Measurements from ENCODE around the gene SEMA6D.

Gene SEMA6D

DNA sequence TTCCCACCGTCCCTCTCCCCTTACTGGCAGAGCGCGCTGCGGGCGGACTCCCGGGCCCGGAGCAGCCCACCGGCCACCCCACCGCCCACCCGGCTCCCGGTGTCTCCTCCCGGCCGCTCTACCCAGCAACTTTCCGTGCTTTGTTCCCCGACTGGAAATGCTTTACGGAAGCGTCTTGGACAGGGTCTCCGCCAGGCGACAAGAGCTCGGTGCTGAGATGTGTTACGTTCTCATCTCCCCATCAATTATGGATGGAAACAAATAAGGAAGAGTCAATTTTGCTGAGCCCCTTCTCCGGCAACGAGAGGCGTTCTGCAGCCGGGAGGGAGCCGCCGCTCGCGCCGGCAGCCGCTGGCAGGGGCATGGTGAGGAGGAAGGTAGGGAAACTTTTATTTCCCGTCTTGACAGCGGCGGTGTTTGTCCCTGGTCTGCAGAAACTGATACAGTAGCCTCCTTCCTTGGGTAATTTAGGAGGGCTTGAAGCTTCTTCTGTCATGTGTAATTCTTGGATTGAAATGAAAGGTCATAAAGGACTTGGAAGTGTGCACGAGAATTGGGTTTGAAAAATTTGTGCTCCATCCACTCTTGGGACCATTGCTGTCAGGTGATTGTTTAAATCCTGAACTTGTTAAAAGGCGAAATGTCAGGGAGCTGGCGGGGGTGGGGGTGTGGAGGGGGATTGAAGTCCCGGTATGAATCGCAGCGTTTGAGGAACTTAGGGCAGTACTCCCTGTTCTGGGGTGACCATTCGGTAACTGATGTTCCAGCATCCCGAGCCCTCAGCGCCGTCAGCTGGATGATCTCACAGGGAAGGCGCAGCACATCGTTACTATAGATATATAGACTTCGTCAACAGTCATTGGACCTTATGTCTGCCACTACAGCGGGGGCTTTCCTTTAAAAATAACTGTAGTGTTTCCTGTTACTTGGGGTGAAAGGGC is 1.5 kb downstream of the SEMA6D start:
- Histone ChIP-seq H3K9ac (ENCODE audit: low read length) (peak overlapping the region; percentile 24), H3K27ac (ENCODE audit: low read depth, low read length) (no peak overlapping the region; the same call in 1 of the 2 replicates), H3K36me3 (ENCODE audit: control insufficient read depth, insufficient read depth, low read length) (no peaks in the 10 kb centered on the region), H3K27me3 (ENCODE audit: control insufficient read depth, insufficient read depth, low read length) (peaks cover 67% of the 10 kb centered on the region), H3K9me3 (ENCODE audit: control insufficient read depth, insufficient read depth, low read depth, low read length) (no peaks in the 10 kb centered on the region), H3K4me3 (ENCODE audit: low read depth, low read length) (peak overlapping the region; percentile 84), H3K4me1 (ENCODE audit: control insufficient read depth, insufficient read depth, low read length) (peaks cover 19% of the 10 kb centered on the region)

GRCh38 chr15:47719730-47720129 is 2.4 kb downstream of the SEMA6D start:
- Histone ChIP-seq H3K4me3 (ENCODE audit: low read depth, low read length) (peak overlapping the region; percentile 84; the same call in 1 of the 2 replicates), H3K9me3 (ENCODE audit: control insufficient read depth, insufficient read depth, low read depth, low read length) (no peaks in the 10 kb centered on the region), H3K27ac (ENCODE audit: low read depth, low read length) (no peak overlapping the region), H3K27me3 (ENCODE audit: control insufficient read depth, insufficient read depth, low read length) (peaks cover 64% of the 10 kb centered on the region), H3K36me3 (ENCODE audit: control insufficient read depth, insufficient read depth, low read length) (no peaks in the 10 kb centered on the region), H3K9ac (ENCODE audit: low read length) (no peak overlapping the region), H3K4me1 (ENCODE audit: control insufficient read depth, insufficient read depth, low read length) (peaks cover 19% of the 10 kb centered on the region)

DNA sequence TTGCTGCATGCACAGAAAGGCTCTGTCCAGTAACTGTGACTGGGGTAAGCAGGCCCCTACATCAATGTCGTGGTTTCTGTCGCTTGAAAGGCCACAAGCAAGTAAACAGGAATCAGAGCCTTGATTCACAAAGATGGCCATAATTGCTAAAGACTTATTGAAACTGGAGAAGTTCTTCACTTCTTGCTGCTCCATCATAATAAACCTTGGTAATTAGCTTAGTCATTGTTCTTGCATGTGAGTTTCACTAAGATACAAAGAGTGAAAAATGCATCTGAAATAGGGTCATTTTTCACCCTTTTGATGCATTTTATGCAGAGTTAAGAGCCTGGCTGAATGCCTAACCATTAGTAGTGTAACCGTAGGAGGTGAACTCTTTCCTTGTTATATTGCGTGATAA is 3.2 kb downstream of the SEMA6D start:
- Histone ChIP-seq H3K4me3 (ENCODE audit: low read depth, low read length) (peak overlapping the region; percentile 20; the same call in 1 of the 2 replicates), H3K36me3 (ENCODE audit: control insufficient read depth, insufficient read depth, low read length) (no peaks in the 10 kb centered on the region), H3K4me1 (ENCODE audit: control insufficient read depth, insufficient read depth, low read length) (peaks cover 17% of the 10 kb centered on the region), H3K27me3 (ENCODE audit: control insufficient read depth, insufficient read depth, low read length) (peaks cover 55% of the 10 kb centered on the region), H3K9ac (ENCODE audit: low read length) (no peak overlapping the region), H3K27ac (ENCODE audit: low read depth, low read length) (no peak overlapping the region), H3K9me3 (ENCODE audit: control insufficient read depth, insufficient read depth, low read depth, low read length) (no peaks in the 10 kb centered on the region)

GRCh38 chr15:47721676-47722075 is 4.4 kb downstream of the SEMA6D start:
- Histone ChIP-seq H3K9me3 (ENCODE audit: control insufficient read depth, insufficient read depth, low read depth, low read length) (no peaks in the 10 kb centered on the region), H3K4me3 (ENCODE audit: low read depth, low read length) (no peak overlapping the region), H3K4me1 (ENCODE audit: control insufficient read depth, insufficient read depth, low read length) (peaks cover 15% of the 10 kb centered on the region), H3K9ac (ENCODE audit: low read length) (no peak overlapping the region), H3K27ac (ENCODE audit: low read depth, low read length) (no peak overlapping the region), H3K36me3 (ENCODE audit: control insufficient read depth, insufficient read depth, low read length) (no peaks in the 10 kb centered on the region), H3K27me3 (ENCODE audit: control insufficient read depth, insufficient read depth, low read length) (peaks cover 44% of the 10 kb centered on the region)

GRCh38 chr15:47724346-47724745 is 7.0 kb downstream of the SEMA6D start:
- Histone ChIP-seq H3K36me3 (ENCODE audit: control insufficient read depth, insufficient read depth, low read length) (no peaks in the 10 kb centered on the region), H3K9ac (ENCODE audit: low read length) (no peak overlapping the region), H3K27ac (ENCODE audit: low read depth, low read length) (no peak overlapping the region), H3K27me3 (ENCODE audit: control insufficient read depth, insufficient read depth, low read length) (peaks cover 28% of the 10 kb centered on the region), H3K9me3 (ENCODE audit: control insufficient read depth, insufficient read depth, low read depth, low read length) (no peaks in the 10 kb centered on the region), H3K4me3 (ENCODE audit: low read depth, low read length) (no peak overlapping the region), H3K4me1 (ENCODE audit: control insufficient read depth, insufficient read depth, low read length) (peaks cover 8% of the 10 kb centered on the region)

GRCh38 chr15:47725051-47725450 is 7.7 kb downstream of the SEMA6D start:
- Histone ChIP-seq H3K4me1 (ENCODE audit: control insufficient read depth, insufficient read depth, low read length) (peaks cover 8% of the 10 kb centered on the region), H3K27ac (ENCODE audit: low read depth, low read length) (no peak overlapping the region), H3K36me3 (ENCODE audit: control insufficient read depth, insufficient read depth, low read length) (no peaks in the 10 kb centered on the region), H3K4me3 (ENCODE audit: low read depth, low read length) (no peak overlapping the region), H3K27me3 (ENCODE audit: control insufficient read depth, insufficient read depth, low read length) (peaks cover 21% of the 10 kb centered on the region), H3K9me3 (ENCODE audit: control insufficient read depth, insufficient read depth, low read depth, low read length) (no peaks in the 10 kb centered on the region), H3K9ac (ENCODE audit: low read length) (no peak overlapping the region)

- Histone ChIP-seq H3K4me3 (ENCODE audit: low read depth, low read length) (no peak overlapping the region), H3K36me3 (ENCODE audit: control insufficient read depth, insufficient read depth, low read length) (no peaks in the 10 kb centered on the region), H3K9ac (ENCODE audit: low read length) (no peak overlapping the region), H3K27me3 (ENCODE audit: control insufficient read depth, insufficient read depth, low read length) (peaks cover 15% of the 10 kb centered on the region), H3K4me1 (ENCODE audit: control insufficient read depth, insufficient read depth, low read length) (peaks cover under 1% of the 10 kb centered on the region; the same call in 1 of the 2 replicates), H3K9me3 (ENCODE audit: control insufficient read depth, insufficient read depth, low read depth, low read length) (no peaks in the 10 kb centered on the region), H3K27ac (ENCODE audit: low read depth, low read length) (no peak overlapping the region)
Measured at GRCh38 chr15:47725906-47726305, 8.6 kb downstream of the SEMA6D start.

- no peaks in the 10 kb centered on the region for H3K36me3 ChIP-seq (ENCODE audit: control insufficient read depth, insufficient read depth, low read length)
- H3K27ac ChIP-seq (ENCODE audit: low read depth, low read length) = no peak overlapping the region
- H3K9me3 ChIP-seq (ENCODE audit: control insufficient read depth, insufficient read depth, low read depth, low read length) = no peaks in the 10 kb centered on the region
- H3K4me1 ChIP-seq (ENCODE audit: control insufficient read depth, insufficient read depth, low read length) = no peaks in the 10 kb centered on the region; the same call in 1 of the 2 replicates
- H3K4me3 ChIP-seq (ENCODE audit: low read depth, low read length) = no peak overlapping the region
- H3K27me3 ChIP-seq (ENCODE audit: control insufficient read depth, insufficient read depth, low read length) = peaks cover 11% of the 10 kb centered on the region
- H3K9ac ChIP-seq (ENCODE audit: low read length) = no peak overlapping the region
Measured at GRCh38 chr15:47726399-47726823, 9.1 kb downstream of the SEMA6D start.

- Histone ChIP-seq H3K4me1 (ENCODE audit: control insufficient read depth, insufficient read depth, low read length) (no peaks in the 10 kb centered on the region; the same call in 1 of the 2 replicates), H3K9ac (ENCODE audit: low read length) (no peak overlapping the region), H3K27ac (ENCODE audit: low read depth, low read length) (no peak overlapping the region), H3K9me3 (ENCODE audit: control insufficient read depth, insufficient read depth, low read depth, low read length) (no peaks in the 10 kb centered on the region), H3K27me3 (ENCODE audit: control insufficient read depth, insufficient read depth, low read length) (peaks cover 5% of the 10 kb centered on the region; the same call in 1 of the 2 replicates), H3K36me3 (ENCODE audit: control insufficient read depth, insufficient read depth, low read length) (no peaks in the 10 kb centered on the region), H3K4me3 (ENCODE audit: low read depth, low read length) (no peak overlapping the region)
Measured at GRCh38 chr15:47727137-47727536, 9.8 kb downstream of the SEMA6D start.

- Histone ChIP-seq H3K9ac (ENCODE audit: low read length) (no peak overlapping the region), H3K27ac (ENCODE audit: low read depth, low read length) (no peak overlapping the region), H3K36me3 (ENCODE audit: control insufficient read depth, insufficient read depth, low read length) (no peaks in the 10 kb centered on the region), H3K4me3 (ENCODE audit: low read depth, low read length) (no peak overlapping the region), H3K9me3 (ENCODE audit: control insufficient read depth, insufficient read depth, low read depth, low read length) (no peaks in the 10 kb centered on the region), H3K27me3 (ENCODE audit: control insufficient read depth, insufficient read depth, low read length) (peaks cover 2% of the 10 kb centered on the region; the same call in 1 of the 2 replicates), H3K4me1 (ENCODE audit: control insufficient read depth, insufficient read depth, low read length) (no peaks in the 10 kb centered on the region; the same call in 1 of the 2 replicates)
Measured at GRCh38 chr15:47727676-47728075, 10.4 kb downstream of the SEMA6D start.

DNA sequence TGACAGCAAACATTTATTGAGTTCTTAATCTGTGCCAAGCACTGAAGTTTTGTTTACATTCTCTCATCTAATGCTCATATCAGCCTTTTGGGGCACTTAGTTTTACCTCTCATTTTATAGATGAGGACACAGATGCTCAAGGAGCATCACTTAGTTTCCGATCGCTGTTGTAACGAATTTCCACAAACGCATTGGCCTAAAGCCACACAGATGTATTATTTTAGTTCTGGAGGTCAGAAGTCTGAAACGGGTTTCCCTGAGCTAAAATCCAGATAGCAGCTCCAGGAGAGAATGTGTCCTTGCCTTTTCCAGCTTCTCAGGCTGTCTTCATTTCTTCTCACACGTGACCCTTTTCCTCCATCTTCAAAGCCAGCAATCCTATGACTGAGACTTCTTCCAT is 11.1 kb downstream of the SEMA6D start:
- no peak overlapping the region for H3K27ac ChIP-seq (ENCODE audit: low read depth, low read length)
- no peaks in the 10 kb centered on the region for H3K27me3 ChIP-seq (ENCODE audit: control insufficient read depth, insufficient read depth, low read length)
- no peaks in the 10 kb centered on the region for H3K36me3 ChIP-seq (ENCODE audit: control insufficient read depth, insufficient read depth, low read length)
- no peak overlapping the region for H3K4me3 ChIP-seq (ENCODE audit: low read depth, low read length)
- H3K9ac ChIP-seq (ENCODE audit: low read length) = no peak overlapping the region
- H3K9me3 ChIP-seq (ENCODE audit: control insufficient read depth, insufficient read depth, low read depth, low read length) = no peaks in the 10 kb centered on the region
- H3K4me1 ChIP-seq (ENCODE audit: control insufficient read depth, insufficient read depth, low read length) = no peaks in the 10 kb centered on the region; the same call in 1 of the 2 replicates

Data from HUES6 (cell line).